NCI-H526 treated with DMSO at 0.1 percent for 48 hours (cell line): ENCODE data around the gene DNAAF3.
A peak's percentile ranks its signal among the peaks of the same experiment; 100 is the strongest.

ENCODE experiments used
- DNase-seq: peaks from one replicate; lab custom pipeline; 2025; lab: John Stamatoyannopoulos, UW

DNAAF3 gene

GRCh38 chr19:55153652-55154264 is 12.7 kb downstream of the DNAAF3 start:
- DNase-seq = no peak

- DNase-seq = no peak
Measured at GRCh38 chr19:55152017-55152416, 14.4 kb downstream of the DNAAF3 start.

GRCh38 chr19:55149078-55150003 is 17.1 kb downstream of the DNAAF3 start, which contains the start of gene TNNT1:
Gene TNNT1 (minus strand): TSS chr19:55149206. CDS start chr19:55147157, 2,049 bp downstream.
- no peak for DNase-seq

GRCh38 chr19:55147545-55148251 is 18.7 kb downstream of the DNAAF3 start:
- DNase-seq = no peak

GRCh38 chr19:55146705-55147273 is 19.6 kb downstream of the DNAAF3 start:
- peak; percentile 78 for DNase-seq

- peak; percentile 26 for DNase-seq
Measured at GRCh38 chr19:55146078-55146704, 20.2 kb downstream of the DNAAF3 start.

GRCh38 chr19:55145232-55145631 is 21.2 kb downstream of the DNAAF3 start:
- DNase-seq = no peak

- no peak for DNase-seq
Measured at GRCh38 chr19:55141696-55142095, 24.7 kb downstream of the DNAAF3 start.

- DNase-seq = no peak
Measured at GRCh38 chr19:55137915-55138314, 28.5 kb downstream of the DNAAF3 start.

GRCh38 chr19:55136399-55137102 is 29.9 kb downstream of the DNAAF3 start:
- no peak for DNase-seq

GRCh38 chr19:55134736-55135135 is 31.7 kb downstream of the DNAAF3 start:
- no peak for DNase-seq

- no peak for DNase-seq
Measured at GRCh38 chr19:55133639-55134444, 32.6 kb downstream of the DNAAF3 start.

GRCh38 chr19:55132453-55133129 is 33.8 kb downstream of the DNAAF3 start:
- no peak for DNase-seq

GRCh38 chr19:55131421-55131820 is 35.0 kb downstream of the DNAAF3 start:
- DNase-seq = no peak

GRCh38 chr19:55119053-55119452 is 47.4 kb downstream of the DNAAF3 start:
- DNase-seq = no peak

- no peak for DNase-seq
Measured at GRCh38 chr19:55118401-55118991, 47.9 kb downstream of the DNAAF3 start.

- peak; percentile 98 for DNase-seq
Measured at GRCh38 chr19:55117663-55118391, 48.6 kb downstream of the DNAAF3 start.

- no peak for DNase-seq
Measured at GRCh38 chr19:55116859-55117662, 49.4 kb downstream of the DNAAF3 start, which contains the start of gene PPP1R12C. Gene PPP1R12C (minus strand): TSS chr19:55117637. CDS start chr19:55117543, 94 bp downstream.
